ENCODE measurements around the gene ANKRD16. TPM values are rescaled to one million over a fixed set of nuclear protein-coding genes. Genes with fewer than 3 reads are reported as not detected.

The ANKRD16 gene
- total and polyA plus RNA-seq, 2 of the 13 experiments (the other 11 are each of a cell fraction or from before 2014, with no cell fraction given): 8.0 to 11.4 TPM

GRCh38 chr10:5889624-5890451, at the start of gene ANKRD16, which contains the start of gene FBH1 (continued):
- TF ChIP-seq DRAP1 (CRISPR knock-in tag; IDR thresholded peaks at IDR 0.05): peak; percentile 67
- TF ChIP-seq YY1 (IDR thresholded peaks at IDR 0.05; ENCODE audit: insufficient read depth, insufficient replicate concordance, low read depth, low read length): peak; percentile 50
- TF ChIP-seq ZNF546 (CRISPR knock-in tag; conservative IDR thresholded peaks at IDR 0.05): 0 out of 2 replicates have a peak, but pooled peaks have one; percentile 44
- TF ChIP-seq CBFB (CRISPR knock-in tag; IDR thresholded peaks at IDR 0.05): peak; percentile 71; the same call in 1 of the 2 replicates
- TF ChIP-seq ZNF749 (CRISPR knock-in tag; IDR thresholded peaks at IDR 0.05; ENCODE audit: borderline replicate concordance): peak; percentile 13; the same call in 1 of the 2 replicates
- TF ChIP-seq ZKSCAN5 (CRISPR knock-in tag; IDR thresholded peaks at IDR 0.05): no peak
- TF ChIP-seq ZNF589 (CRISPR knock-in tag; conservative IDR thresholded peaks at IDR 0.05): 0 out of 2 replicates have a peak, but pooled peaks have one; percentile 12
- TF ChIP-seq CCDC6 (CRISPR knock-in tag; IDR thresholded peaks at IDR 0.05): peak; percentile 88; the same call in 1 of the 2 replicates
- TF ChIP-seq E2F5 (CRISPR knock-in tag; conservative IDR thresholded peaks at IDR 0.05): peak; percentile 76; the same call in 1 of the 2 replicates
- TF ChIP-seq MAX (IDR thresholded peaks at IDR 0.05): peak; percentile 94
- peak; percentile 94 for TF ChIP-seq ZFY (CRISPR knock-in tag; IDR thresholded peaks at IDR 0.05)
- peak; percentile 24; the same call in 1 of the 2 replicates for TF ChIP-seq JUND (CRISPR knock-in tag; IDR thresholded peaks at IDR 0.05)
- TF ChIP-seq KLF6 (CRISPR knock-in tag; IDR thresholded peaks at IDR 0.05): peak; percentile 91
- no peak for TF ChIP-seq ZNF337 (CRISPR knock-in tag; IDR thresholded peaks at IDR 0.05; ENCODE audit: borderline replicate concordance, low read depth)
- TF ChIP-seq ZNF251 (CRISPR knock-in tag; IDR thresholded peaks at IDR 0.05): no peak
- peak; percentile 80; the same call in 1 of the 2 replicates for TF ChIP-seq ZNF280B (CRISPR knock-in tag; IDR thresholded peaks at IDR 0.05; ENCODE audit: borderline replicate concordance)
- TF ChIP-seq FOXO1 (CRISPR knock-in tag; IDR thresholded peaks at IDR 0.05): peak; percentile 20
- TF ChIP-seq MYC (CRISPR knock-in tag; IDR thresholded peaks at IDR 0.05; ENCODE audit: borderline replicate concordance): peak; percentile 93
- TF ChIP-seq RBM39 (IDR thresholded peaks at IDR 0.05; ENCODE audit: low read depth, low read length, poor library complexity, severe bottlenecking): peak; percentile 69
- 0 out of 2 replicates have a peak, but pooled peaks have one; percentile 81 for TF ChIP-seq DNMT1 (CRISPR knock-in tag; IDR thresholded peaks at IDR 0.05)
- peak; percentile 54; the same call in 1 of the 2 replicates for TF ChIP-seq ZNF614 (CRISPR knock-in tag; IDR thresholded peaks at IDR 0.05; ENCODE audit: borderline replicate concordance)
- TF ChIP-seq SALL2 (CRISPR knock-in tag; IDR thresholded peaks at IDR 0.05): peak; percentile 92
- TF ChIP-seq DBP (CRISPR knock-in tag; IDR thresholded peaks at IDR 0.05; ENCODE audit: not compliant biosample characterization): peak; percentile 53
- TF ChIP-seq KMT2A (CRISPR knock-in tag; IDR thresholded peaks at IDR 0.05): peak; percentile 69; the same call in 1 of the 2 replicates
- TF ChIP-seq ZNF563 (CRISPR knock-in tag; IDR thresholded peaks at IDR 0.05): peak; percentile 49; the same call in 1 of the 2 replicates
- peak; percentile 37; the same call in 1 of the 2 replicates for TF ChIP-seq ZNF205 (CRISPR knock-in tag; IDR thresholded peaks at IDR 0.05)
